GM12878 (cell line): ENCODE measurements around the gene CAMK2B. TPM values are rescaled to one million over a fixed set of nuclear protein-coding genes. Genes with fewer than 3 reads are reported as not detected.

Experiments
- BACH1 ChIP-seq: fragments of 450-650 bp; IDR thresholded peaks from 2 replicates; pipeline ENCODE4 v1.6.1; 2017; ENCODE audit warnings: mild to moderate bottlenecking, borderline replicate concordance
- CHD1 ChIP-seq: IDR thresholded peaks from 2 replicates; pipeline ENCODE4 v1.6.1; 2012; ENCODE audit warnings: low read depth, low read length, improper control_type of control experiment
- POLR2A ChIP-seq: IDR thresholded peaks from 2 replicates; pipeline ENCODE4 v1.6.1; 2011; ENCODE audit warnings: low read depth, mild to moderate bottlenecking, low read length
- POLR2AphosphoS2 ChIP-seq: IDR thresholded peaks from 2 replicates; pipeline ENCODE4 v1.6.1; 2011; ENCODE audit warnings: low read depth, mild to moderate bottlenecking, low read length, improper control_type of control experiment, moderate library complexity
- STAT3 ChIP-seq: IDR thresholded peaks from 2 replicates; pipeline ENCODE4 v1.6.1; 2011; ENCODE audit warnings: low read depth, low read length, improper control_type of control experiment
- TCF3 ChIP-seq: IDR thresholded peaks from 2 replicates; pipeline ENCODE4 v1.6.1; 2012; ENCODE audit warnings: low read depth, mild to moderate bottlenecking, low read length, borderline replicate concordance; ENCODE audit not compliant: insufficient read depth
- ZNF274 ChIP-seq: IDR thresholded peaks from one replicate; pipeline ENCODE4 v1.8.0; 2011; ENCODE audit not compliant: insufficient read length, insufficient read depth
- polyA plus RNA-seq, 11 experiments: library from polyadenylated mRNA; depleted of rRNA in 4 of 11; unstranded in 6 of 11; stranded (reverse) in 5 of 11; fragments of >200 nt; fragmentation: Nextera tagmentation in 4 of 11; fragmentation: Illumina TruSeq in 1 of 11; extraction: Ambion mirVana in 4 of 11; extraction: Trizol in 1 of 11; gene quantifications; 1 replicate in 1 of 11; 2 replicates in 10 of 11; pipeline versions ENCODE4 v1.2.1 to v1.2.3, GENCODE V29; 2011 to 2016; ENCODE audit warnings: inconsistent platforms in 2 of 11, missing spikeins in 2 of 11, low read depth in 1 of 11
- total RNA-seq, 4 experiments: library from RNA; depleted of rRNA in 3 of 4; stranded (reverse); fragments of >200 nt in 3 of 4; fragmentation: Illumina TruSeq in 1 of 4; extraction: Trizol in 1 of 4; gene quantifications; 2 replicates each; pipeline versions ENCODE4 v1.2.1 to v1.2.3, GENCODE V29; 2013 to 2021
- TF ChIP-seq, protein P1 (sequence below): IDR thresholded peaks from 2 replicates; pipeline ENCODE4 v1.6.1; 2011; ENCODE audit warnings: borderline replicate concordance, low read depth, mild to moderate bottlenecking, moderate library complexity, low read length; ENCODE audit not compliant: insufficient read depth, poor library complexity, severe bottlenecking
- TF ChIP-seq, protein P2 (sequence below): fragments of 450-650 bp; conservative IDR thresholded peaks from 2 replicates; pipeline ENCODE4 v1.6.1; 2017; ENCODE audit warnings: mild to moderate bottlenecking, moderate library complexity

CAMK2B gene
- total and polyA plus RNA-seq, 10 of the 15 experiments (the other 5 are each of a cell fraction or from before 2014, with no cell fraction given) = 0.06 to 0.23 (median 0.11) TPM; not detected in 5

DNA sequence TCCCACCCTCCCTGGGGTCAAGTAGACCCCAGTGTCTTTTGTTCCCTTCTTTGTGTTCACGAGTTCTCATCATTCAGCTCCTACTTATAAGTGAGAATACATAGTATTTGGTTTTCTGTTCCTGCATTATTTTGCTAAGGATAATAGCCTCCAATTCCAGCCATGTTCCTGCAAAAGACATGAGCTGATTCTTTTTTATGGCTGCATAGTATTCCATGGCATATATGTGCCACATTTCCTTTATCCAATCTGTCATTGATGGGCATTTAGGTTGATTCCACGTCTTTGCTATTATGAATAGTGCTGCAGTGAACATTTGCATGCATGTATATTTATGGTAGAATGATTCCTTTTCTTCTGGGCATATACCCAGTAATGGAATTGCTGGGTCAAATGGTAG is 28.3 kb upstream of the CAMK2B start (continued):
- TF ChIP-seq POLR2A (no peak), ZNF274 (no peak), POLR2AphosphoS2 (no peak), TCF3 (no peak), STAT3 (no peak), CHD1 (no peak), BACH1 (no peak)
- TF ChIP-seq, protein P1, sequence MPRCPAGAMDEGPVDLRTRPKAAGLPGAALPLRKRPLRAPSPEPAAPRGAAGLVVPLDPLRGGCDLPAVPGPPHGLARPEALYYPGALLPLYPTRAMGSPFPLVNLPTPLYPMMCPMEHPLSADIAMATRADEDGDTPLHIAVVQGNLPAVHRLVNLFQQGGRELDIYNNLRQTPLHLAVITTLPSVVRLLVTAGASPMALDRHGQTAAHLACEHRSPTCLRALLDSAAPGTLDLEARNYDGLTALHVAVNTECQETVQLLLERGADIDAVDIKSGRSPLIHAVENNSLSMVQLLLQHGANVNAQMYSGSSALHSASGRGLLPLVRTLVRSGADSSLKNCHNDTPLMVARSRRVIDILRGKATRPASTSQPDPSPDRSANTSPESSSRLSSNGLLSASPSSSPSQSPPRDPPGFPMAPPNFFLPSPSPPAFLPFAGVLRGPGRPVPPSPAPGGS = no peak
- TF ChIP-seq, protein P2, sequence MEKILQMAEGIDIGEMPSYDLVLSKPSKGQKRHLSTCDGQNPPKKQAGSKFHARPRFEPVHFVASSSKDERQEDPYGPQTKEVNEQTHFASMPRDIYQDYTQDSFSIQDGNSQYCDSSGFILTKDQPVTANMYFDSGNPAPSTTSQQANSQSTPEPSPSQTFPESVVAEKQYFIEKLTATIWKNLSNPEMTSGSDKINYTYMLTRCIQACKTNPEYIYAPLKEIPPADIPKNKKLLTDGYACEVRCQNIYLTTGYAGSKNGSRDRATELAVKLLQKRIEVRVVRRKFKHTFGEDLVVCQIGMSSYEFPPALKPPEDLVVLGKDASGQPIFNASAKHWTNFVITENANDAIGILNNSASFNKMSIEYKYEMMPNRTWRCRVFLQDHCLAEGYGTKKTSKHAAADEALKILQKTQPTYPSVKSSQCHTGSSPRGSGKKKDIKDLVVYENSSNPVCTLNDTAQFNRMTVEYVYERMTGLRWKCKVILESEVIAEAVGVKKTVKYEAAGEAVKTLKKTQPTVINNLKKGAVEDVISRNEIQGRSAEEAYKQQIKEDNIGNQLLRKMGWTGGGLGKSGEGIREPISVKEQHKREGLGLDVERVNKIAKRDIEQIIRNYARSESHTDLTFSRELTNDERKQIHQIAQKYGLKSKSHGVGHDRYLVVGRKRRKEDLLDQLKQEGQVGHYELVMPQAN = no peak
